ENCODE measurements around the gene PSG6.
"Not testable (repeated sequence)": the region's sequence is repeated elsewhere in the genome, so short reads cannot be mapped to it uniquely, and the experiment has no call there.

Gene PSG6

DNA sequence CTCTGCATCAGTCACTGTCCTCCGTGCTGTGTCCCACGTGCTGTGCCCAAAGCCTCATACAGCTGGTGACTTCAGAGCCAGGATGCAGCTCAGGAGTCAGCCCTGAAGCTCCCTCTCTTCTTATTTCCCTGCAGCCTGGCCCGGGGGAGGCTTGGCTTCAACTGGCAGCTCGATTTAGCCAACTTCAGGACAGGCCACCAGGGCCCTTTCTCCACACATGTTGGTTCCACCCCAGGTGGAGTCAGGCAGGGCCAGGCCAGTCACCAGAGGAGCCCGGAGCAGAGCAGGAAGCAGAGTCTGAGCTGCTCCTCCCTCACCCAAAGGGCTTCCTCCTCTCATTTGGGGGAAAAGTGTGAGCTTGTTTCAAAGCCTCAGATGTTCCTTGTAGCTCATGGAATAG is 11.5 kb downstream of the PSG6 start:
- not testable (repeated sequence) for DNase-seq (ENCODE audit: low spot score)

DNA sequence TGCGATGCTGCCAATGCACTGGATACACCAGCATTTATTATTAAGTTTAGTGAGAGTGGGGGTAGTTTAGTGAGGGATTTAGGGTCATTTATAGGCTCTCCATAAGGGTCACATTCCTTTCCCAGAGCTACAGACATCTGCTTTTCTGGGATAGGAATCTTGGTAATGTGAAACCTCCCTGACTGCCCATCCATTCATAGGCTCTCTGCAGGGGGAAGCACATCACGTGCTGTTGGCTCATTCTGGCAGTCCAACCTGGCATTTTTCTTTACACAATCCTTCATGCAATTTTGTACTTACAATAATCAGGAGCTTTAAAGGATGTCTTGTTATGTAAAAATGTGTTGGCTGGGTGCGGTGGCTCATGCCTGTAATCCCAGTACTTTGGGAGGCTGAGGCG is 17.1 kb downstream of the PSG6 start:
- DNase-seq (ENCODE audit: low spot score): not testable (repeated sequence)

DNA sequence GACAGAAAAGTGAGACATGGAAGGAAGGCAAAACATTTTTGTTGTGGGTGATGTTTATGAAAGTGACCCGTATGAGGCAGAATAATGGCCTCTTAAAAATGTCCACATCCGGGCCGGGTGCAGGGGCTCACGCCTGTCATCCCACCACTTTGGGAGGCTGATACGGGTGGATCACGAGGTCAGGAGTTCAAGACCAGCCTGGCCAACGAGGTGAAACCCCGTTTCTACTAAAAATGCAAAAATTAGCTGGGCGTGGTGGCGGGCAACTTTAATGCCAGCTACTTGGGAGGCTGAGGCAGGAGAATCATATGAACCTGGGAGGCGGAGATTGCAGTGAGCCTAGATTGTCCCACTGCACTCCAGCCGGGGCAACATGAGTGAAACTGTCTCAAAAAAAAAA is 18.0 kb downstream of the PSG6 start:
- DNase-seq (ENCODE audit: low spot score): not testable (repeated sequence)

DNA sequence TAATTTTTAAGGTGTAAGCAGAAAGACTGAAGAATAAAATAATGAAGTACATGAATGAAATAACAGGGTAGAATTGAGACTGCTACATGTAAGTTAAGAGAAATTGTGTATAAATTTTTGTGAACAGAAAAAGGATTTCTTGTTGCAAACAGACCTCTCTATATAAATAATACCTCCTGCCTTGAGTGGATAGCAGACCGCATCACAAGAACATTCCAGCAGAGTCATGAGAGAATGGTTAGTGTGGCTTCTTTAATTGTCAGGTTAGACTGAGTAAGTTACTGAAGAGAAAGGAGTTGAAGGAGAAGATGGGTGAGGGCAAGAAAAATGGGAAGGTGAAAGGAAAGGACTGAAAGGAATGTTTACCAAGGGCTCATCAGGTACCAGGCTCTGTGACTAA is 18.6 kb downstream of the PSG6 start:
- not testable (repeated sequence) for DNase-seq (ENCODE audit: low spot score)

DNA sequence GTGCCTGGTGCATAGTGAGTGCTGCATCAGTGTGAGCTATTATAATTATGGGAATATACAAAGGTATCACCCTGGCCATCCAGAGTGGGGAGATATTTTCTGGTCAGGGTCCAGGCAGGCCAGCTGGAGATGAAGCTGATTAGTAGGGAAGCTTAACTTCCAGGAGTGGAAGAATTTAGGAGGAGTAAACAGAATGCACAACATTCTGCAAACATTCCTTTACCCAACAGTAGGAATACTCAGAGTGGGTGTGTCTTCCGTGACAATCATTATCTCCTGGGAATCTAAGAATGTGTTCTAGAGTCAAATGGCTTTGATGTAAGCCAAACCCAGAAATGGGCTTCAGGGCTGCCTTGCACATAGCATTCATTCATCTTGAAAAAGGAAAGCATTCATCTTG is 19.0 kb downstream of the PSG6 start:
- not testable (repeated sequence) for DNase-seq (ENCODE audit: low spot score)

DNA sequence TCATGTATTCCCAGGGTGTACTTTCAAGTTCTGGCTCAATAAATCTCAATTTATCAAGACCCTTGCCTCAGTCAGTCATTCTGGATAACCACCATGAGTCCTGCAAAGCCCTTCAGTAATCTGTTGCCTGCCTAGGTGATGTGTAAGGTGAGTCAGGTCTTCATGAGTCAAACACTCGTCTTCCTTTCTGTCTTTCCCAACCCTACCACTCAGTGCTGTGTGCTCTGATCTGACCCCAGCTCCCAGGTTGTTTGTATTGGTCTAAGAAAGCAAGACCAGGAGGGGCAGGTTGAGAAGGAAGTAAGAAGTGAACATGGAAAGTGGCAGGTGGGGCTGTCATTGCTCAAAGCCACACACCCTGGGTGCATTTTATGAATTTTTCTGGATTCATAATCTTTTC is 20.0 kb downstream of the PSG6 start:
- DNase-seq (ENCODE audit: low spot score): not testable (repeated sequence)

DNA sequence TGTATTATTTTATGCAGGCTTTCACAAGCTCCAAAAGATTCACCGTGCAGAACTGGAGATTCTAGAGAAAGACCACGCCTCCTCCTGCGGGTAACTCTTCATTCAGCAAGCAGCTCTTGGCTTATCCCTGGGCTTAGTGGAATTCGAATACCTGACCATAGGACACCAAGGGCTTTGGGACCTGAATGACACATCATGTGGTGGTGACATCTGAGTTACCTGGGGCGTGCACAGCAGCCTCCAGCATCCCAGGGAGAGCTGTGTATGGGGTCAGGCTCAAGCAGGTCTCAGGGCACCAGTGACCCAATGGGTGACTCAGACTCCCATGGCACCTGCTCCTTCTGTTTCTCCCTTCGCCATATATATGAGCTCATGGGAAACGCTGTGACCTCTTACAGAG is 27.2 kb downstream of the PSG6 start:
- DNase-seq (ENCODE audit: low spot score): not testable (repeated sequence)

DNA sequence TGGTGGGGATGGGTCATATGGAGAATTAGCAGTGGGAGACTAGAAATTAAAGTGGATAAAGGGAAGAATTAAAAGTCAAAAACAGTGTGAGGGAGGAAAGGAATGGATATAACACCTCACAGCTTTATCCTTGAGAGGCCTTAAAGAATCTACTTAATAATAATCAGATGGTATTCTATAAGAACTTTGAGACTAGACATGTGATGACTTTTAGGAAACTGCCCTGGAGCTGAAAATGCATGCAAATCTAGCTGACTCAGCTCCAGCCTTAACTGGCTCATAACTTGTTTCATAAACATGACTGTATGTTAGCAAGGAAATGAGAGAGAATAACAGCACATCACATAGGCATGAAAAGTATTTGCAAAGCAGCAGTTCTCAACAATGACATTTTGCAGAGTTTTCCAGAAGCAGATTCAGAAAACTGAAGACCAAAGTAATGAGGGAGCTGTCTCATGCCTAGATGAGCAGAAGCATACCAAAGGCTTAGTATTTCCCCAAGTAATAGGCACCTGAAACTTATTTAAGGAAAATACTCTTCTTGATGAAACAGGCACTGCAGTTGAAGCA is 29.7 kb downstream of the PSG6 start:
- not testable (repeated sequence) for DNase-seq (ENCODE audit: low spot score)

DNA sequence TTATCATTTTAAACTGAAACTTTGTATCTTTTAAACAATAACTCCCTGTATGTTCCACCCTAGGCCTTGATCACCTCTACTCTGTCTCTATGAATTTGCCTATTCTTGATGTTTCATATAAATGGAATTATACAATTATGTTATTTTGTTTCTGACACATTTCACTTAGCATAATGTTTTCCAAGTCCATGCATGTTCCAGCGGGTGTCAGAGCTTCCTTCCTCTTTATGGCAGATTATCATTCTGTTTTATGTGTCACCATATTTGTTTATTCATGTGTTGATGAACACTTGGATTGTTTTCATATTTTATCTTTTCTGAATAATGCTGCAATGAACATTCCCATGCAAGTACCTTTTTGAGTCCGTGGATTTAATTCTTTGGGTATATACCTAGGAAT is 35.0 kb downstream of the PSG6 start:
- DNase-seq (ENCODE audit: low spot score): not testable (repeated sequence)

DNA sequence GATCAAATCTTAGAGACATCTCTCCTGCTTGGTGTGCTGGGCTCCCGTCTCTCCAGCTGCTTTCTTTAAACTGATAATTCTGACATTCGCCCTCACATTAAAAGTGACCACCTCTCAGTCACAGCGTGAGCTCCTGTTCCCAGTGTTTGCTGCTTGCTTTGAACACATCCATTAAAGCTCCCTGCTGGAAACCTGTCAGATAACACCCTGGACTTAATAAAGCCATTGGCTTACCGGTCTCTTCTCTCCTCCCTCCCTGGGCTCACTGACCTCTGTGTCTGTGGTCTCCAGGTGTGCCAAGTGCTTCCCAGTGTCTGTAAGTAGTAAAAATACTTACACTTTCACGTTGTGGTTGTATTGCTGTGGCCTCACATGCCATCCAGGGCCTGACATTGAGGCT is 35.7 kb downstream of the PSG6 start:
- DNase-seq (ENCODE audit: low spot score): not testable (repeated sequence)

DNA sequence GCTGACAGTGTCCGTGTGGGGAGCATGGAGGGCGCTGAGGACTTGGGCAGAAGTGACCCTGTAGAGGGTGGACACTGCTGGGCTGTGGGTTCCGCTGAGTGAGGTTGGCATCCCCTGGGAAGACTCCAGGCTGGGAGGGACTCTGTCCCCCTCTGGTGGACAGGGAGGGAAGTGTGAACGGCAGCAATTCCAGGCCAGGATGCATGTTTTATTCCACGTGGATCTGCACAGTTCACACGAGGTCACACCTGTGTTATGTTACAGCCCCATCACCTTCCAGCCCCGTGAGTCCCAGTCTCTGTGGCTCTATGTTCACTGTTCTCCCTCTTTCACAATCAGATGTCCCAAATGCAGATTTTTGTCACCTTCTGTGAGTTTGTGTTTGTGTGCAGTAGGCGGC is 36.4 kb downstream of the PSG6 start:
- not testable (repeated sequence) for DNase-seq (ENCODE audit: low spot score)

DNA sequence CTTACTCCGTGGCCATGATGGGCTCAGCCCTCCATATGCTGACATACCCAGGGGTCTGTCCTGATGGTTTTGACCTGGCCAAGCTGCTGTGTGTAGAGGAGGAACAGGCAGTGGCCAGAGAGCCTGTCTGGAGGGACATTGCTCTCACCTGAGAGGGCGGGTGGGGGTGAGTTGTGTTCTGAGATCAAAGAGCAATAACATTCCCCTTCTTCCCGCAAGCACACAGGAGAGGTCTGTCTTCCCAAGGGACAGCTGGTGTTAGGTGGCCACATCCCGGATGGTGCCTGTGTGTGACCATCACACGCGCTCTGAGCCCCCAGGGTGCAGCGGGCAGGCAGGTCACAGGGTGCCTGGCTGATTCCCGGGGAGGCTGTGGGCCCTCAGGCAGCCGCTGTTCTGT is 37.1 kb downstream of the PSG6 start:
- DNase-seq (ENCODE audit: low spot score): not testable (repeated sequence)

DNA sequence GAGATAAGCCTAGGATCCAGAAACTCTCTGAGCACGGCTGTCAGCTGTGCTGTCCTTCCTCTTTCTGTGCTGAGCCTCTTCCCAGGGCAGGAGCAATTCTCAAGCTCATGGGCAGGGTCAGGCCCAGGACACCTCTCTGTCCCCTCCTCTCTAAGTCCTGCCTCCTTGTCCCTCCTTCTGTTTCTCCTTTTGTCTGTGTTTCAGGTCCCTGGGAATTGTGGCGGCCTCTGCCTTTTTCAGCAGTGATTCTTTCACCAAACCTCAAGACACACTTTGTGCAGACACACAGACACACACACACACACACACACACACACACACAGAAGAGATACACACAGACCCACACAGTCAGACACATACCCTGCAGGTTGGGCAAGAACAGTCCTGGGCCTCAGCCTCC is 38.1 kb downstream of the PSG6 start, which contains the start of gene PSG1:
PSG1 (minus strand) TSS at position 101 of the 400 bp plus-strand sequence. CDS start 132 bp downstream, outside the sequence.
- no peak for DNase-seq (ENCODE audit: low spot score)

DNA sequence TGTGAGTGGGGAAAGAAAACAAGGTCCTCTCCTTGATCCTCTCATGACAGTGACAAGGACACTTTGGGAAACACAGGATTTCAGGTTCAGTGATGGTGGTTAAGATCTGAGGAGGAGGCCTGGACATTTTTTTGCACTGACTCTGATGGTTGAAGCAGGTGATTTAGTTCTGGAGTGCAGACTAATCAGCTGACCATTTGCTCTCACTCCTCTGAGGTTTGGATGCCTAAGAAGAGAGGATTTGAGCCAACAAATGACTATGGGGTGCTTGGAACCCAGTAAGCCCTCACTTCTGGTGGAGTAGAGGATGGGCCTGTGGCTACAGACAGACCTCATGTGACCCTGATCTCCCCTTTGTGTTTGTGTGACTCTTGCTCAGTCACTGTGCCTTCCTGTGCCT is 41.1 kb downstream of the PSG6 start:
- DNase-seq (ENCODE audit: low spot score): not testable (repeated sequence)

DNA sequence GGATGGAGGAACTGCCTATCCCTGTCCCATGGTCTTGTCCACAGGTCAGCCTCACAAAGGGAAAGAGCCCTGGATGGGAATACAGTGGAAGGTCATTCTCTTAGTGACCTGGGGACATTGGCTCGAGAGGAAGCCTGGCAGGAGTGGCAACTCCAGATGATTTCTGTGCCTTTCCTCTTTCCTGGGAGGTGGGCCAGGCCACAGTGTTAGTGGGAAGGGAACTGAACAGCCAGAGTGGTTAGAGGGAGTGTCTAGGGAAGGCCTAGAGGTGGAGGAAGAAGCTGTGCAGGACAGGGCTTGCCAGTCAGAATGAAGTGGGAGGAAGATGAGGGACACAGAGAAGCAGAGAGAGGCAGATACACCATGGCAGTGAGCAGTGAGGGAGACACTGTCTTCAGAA is 41.8 kb downstream of the PSG6 start:
- not testable (repeated sequence) for DNase-seq (ENCODE audit: low spot score)

DNA sequence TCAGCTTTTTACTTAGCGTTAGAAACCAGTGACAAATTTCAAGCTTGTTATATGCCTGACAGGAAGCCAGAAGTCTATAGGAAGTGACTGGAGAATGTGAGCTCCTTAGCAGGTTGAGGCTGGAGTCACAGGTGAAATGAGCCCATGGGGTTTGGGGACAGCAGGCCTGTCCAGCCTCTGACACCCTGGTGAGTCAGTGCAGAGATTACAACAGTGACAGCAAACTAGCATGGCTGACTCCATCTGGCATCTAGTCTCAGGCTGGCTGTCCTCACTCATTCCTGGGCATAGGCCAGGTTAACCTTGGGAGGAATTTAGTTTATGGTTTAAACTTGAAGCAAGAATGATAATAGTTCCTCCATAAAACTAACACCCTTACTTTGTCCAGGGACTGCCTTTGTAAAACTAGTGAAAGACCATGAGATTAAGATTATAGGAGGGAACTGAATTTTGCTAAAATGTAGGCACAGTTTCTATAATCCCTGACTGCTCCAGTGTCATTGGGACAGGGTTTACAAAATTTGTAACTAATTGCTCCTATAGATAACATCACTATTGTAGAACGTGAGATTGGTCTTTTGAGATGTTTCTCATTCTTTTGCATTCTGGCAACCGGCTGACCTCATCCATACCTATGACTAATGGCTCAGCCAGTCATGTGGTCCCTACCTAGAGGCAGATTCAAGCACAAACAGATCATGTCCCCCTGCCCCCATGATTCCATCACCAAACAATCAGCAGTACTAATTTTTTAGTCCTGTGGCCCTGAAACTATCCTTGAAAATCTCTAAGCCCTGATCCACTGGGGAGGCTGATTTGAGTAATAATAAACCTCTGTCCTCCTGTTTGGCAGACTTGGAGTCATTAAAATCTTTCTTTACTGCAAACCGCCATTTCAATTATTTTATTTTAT is 42.5 kb downstream of the PSG6 start:
- not testable (repeated sequence) for DNase-seq (ENCODE audit: low spot score)

DNA sequence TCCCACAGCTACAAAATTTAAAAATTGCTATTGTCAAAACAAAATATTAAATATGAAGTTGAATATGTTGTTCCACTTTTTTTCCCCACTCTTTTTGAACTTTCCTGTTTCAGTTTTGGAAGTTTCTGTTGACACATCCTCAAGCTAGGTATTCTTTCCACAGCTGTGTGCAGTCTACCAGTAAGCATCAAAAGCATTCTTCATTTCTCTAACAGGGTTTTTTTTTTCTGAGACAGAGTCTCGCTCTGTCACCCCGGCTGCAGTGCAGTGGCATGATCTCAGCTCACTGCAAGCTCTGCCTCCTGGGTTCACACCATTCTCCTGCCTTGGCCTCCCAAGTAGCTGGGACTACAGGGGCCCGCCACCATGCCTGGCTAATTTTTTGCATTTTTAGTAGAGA is 43.6 kb downstream of the PSG6 start:
- DNase-seq (ENCODE audit: low spot score): not testable (repeated sequence)

DNA sequence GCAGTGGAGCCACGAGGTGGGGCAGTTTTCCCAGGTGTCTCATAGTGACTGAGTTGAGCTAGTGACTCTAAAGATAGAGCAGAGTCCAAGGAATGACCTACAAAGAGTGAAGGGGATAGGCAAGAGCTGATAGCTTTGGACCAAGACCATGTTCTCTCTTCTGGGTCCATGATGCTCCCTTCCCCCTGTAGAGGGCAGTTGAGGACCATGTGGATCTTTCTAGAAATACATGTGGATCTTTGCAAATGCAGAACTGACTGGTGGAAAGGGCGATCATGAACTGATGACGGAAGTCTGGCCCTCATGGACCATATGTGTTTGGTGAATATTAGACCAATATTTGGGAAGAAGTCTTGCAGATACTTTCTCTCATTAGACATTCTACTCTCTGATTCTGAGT is 45.1 kb downstream of the PSG6 start:
- no peak for DNase-seq (ENCODE audit: low spot score)

DNA sequence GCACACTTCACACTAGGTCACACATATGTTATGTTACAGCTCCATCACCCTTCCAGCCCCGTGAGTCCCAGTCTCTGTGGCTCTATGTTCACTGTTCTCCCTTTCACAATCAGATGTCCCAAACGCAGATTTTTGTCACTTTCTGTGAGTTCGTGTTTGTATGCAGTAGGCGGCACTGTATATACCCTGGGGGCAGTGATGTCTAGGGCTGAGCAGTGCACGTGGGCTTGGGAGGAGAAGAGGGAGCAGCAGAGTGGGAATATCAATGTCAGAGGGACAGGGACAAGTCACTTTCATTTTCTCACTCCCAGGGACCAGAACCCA is 60.2 kb downstream of the PSG6 start:
- no peak for DNase-seq (ENCODE audit: low spot score)

DNA sequence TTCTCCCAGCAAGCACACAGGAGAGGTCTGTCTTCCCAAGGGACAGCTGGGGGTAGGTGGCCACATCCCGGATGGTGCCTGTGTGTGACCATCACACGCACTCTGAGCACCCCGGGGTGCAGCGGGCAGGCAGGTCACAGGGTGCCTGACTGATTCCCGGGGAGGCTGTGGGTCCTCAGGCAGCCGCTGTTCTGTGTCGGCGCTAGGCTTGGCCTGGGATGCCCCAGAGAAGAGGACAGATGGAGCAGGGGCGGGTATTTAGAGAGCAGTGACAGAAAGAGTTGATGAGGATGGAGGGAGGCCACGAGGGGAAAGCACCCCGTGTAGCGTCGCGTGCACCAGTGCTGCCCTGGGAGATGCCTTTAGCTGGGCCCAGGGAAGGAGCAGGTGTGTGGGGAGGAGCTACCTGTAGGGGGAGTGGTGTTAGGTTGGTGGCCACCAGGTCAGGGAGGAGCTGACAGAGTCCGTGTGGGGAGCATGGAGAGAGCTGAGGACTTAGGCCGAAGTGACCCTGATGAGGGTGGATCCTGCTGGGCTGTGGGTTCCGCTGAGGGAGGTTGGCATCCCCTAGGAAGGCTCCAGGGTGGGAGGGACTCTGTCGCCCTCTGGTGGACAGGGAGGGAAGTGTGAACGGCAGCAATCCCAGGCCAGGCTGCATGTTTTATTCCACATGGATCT is 60.7 kb downstream of the PSG6 start:
- peak; percentile 6 for DNase-seq (ENCODE audit: low spot score)

DNA sequence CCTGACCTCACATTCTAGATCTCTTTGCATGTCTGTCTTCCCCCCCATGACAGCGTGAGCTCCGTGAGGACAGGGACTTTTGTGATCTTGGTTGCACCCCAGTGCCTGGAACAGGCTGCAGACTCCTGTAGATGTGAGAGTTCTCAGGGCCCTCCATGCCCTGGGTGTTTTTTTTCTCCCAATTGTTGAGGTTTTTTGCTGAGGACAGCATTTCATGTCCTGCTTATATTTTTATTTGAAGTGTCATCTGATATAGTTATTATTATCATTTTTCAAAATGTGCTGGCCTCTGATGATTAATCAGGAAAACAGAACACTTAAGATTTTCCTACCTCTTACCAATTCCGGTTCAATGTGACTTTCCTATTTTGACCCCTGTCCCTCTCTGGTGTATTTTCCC is 62.9 kb downstream of the PSG6 start:
- not testable (repeated sequence) for DNase-seq (ENCODE audit: low spot score)

DNA sequence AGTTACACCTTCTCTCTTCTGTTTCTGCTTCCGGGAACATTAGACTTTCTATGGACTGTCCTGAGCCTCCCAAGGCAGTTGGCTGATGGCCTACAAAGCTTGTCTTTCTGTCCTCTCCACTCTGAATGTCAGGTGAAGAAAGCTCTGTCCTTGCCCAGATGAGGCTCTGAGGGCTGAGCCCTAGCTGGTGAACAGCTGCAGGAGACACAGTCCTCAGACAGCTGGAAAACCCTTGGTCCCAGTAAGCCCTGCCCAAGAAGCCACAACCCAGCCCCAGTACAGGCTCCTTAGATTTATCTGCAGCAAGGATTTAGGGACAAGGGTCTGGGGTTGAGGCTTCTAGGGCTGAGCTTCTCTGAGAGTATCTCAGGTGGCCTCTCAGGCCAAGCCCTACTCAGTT is 64.5 kb downstream of the PSG6 start:
- DNase-seq (ENCODE audit: low spot score): not testable (repeated sequence)

DNA sequence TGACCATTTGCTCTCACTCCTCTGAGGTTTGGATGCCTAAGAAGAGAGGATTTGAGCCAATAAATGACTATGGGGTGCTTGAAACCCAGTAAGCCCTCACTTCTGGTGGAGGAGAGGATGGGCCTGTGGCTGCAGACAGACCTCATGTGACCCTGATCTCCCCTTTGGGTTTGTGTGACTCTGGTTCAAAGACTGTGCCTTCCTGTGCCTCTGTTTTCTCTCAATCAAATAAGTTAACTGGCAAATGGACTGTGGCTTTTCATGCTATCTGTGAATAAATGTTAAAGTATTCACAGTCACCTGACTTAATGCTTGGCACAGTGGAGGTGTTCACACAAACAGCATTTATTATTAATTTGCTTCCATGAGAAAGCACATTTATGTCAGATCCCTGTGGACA is 64.9 kb downstream of the PSG6 start:
- not testable (repeated sequence) for DNase-seq (ENCODE audit: low spot score)
